HepG2 (cell line): ENCODE results near the gene C2CD2. TPM values are rescaled to one million over a fixed set of nuclear protein-coding genes. Genes with fewer than 3 reads are reported as not detected.

ENCODE experiments used
- ELF1 ChIP-seq: sonication (generic); formaldehyde crosslinking; IDR thresholded peaks from 2 replicates; pipeline ENCODE4 v1.4.0; 2020; ENCODE audit warnings: missing genetic modification reagents
- HNRNPLL ChIP-seq: fragments of 200-400 bp; formaldehyde crosslinking; IDR thresholded peaks from 2 replicates; pipeline ENCODE4 v1.6.1; 2017; ENCODE audit warnings: mild to moderate bottlenecking, low read depth, low read length; ENCODE audit not compliant: poor library complexity, severe bottlenecking
- HOXA7 ChIP-seq: sonication (generic); formaldehyde crosslinking; IDR thresholded peaks from 2 replicates; pipeline ENCODE4 v1.8.1; 2022; ENCODE audit warnings: mild to moderate bottlenecking, missing genetic modification reagents, moderate library complexity
- KDM1A ChIP-seq: IDR thresholded peaks from 2 replicates; pipeline ENCODE4 v1.6.1; 2016; ENCODE audit warnings: missing compliant biosample characterization
- KDM5B ChIP-seq: sonication (generic); formaldehyde crosslinking; IDR thresholded peaks from 2 replicates; pipeline ENCODE4 v1.4.0; 2020; ENCODE audit warnings: missing genetic modification reagents, mild to moderate bottlenecking, borderline replicate concordance
- MTA3 ChIP-seq: sonication (generic); formaldehyde crosslinking; IDR thresholded peaks from 2 replicates; pipeline ENCODE4 v1.4.0; 2020; ENCODE audit warnings: missing genetic modification reagents
- MTF2 ChIP-seq: sonication (generic); formaldehyde crosslinking; IDR thresholded peaks from 2 replicates; pipeline ENCODE4 v1.5.0; 2020; ENCODE audit warnings: missing genetic modification reagents, borderline replicate concordance
- MXI1 ChIP-seq: IDR thresholded peaks from 3 replicates; pipeline ENCODE4 v1.6.1; 2012; ENCODE audit warnings: low read depth, low read length, inconsistent platforms, borderline replicate concordance
- PHB2 ChIP-seq: fragments of 450-650 bp; IDR thresholded peaks from 2 replicates; pipeline ENCODE4 v1.6.1; 2018; ENCODE audit not compliant: partially characterized antibody
- PHF21A ChIP-seq: sonication (generic); formaldehyde crosslinking; IDR thresholded peaks from 2 replicates; pipeline ENCODE4 v1.5.0; 2020; ENCODE audit warnings: mild to moderate bottlenecking, missing genetic modification reagents
- POLR2AphosphoS2 ChIP-seq: IDR thresholded peaks from 2 replicates; pipeline ENCODE4 v1.6.1; 2011; ENCODE audit warnings: low read depth, low read length, improper control_type of control experiment
- SAFB2 ChIP-seq: sonication (generic); formaldehyde crosslinking; IDR thresholded peaks from 2 replicates; pipeline ENCODE4 v1.5.1; 2020; ENCODE audit warnings: missing genetic modification reagents, low read depth, mild to moderate bottlenecking, borderline replicate concordance
- SIX4 ChIP-seq: sonication (generic); formaldehyde crosslinking; IDR thresholded peaks from 2 replicates; pipeline ENCODE4 v1.4.0; 2020; ENCODE audit warnings: missing genetic modification reagents
- SP4 ChIP-seq: sonication (generic); formaldehyde crosslinking; IDR thresholded peaks from 2 replicates; pipeline ENCODE4 v1.8.1; 2023; ENCODE audit warnings: mild to moderate bottlenecking, missing genetic modification reagents
- SRF ChIP-seq: IDR thresholded peaks from 2 replicates; pipeline ENCODE4 v1.6.1; 2011; ENCODE audit warnings: mild to moderate bottlenecking, low read depth, low read length, moderate library complexity
- ZBTB1 ChIP-seq: sonication (generic); formaldehyde crosslinking; IDR thresholded peaks from 2 replicates; pipeline ENCODE4 v1.4.0; 2020; ENCODE audit warnings: missing genetic modification reagents, borderline replicate concordance
- ZBTB7A ChIP-seq: sonication (generic); formaldehyde crosslinking; IDR thresholded peaks from 2 replicates; pipeline ENCODE4 v1.8.0; 2022; ENCODE audit warnings: mild to moderate bottlenecking, missing genetic modification reagents
- ZFP36L1 ChIP-seq: sonication (generic); formaldehyde crosslinking; IDR thresholded peaks from 2 replicates; pipeline ENCODE4 v1.8.0; 2022; ENCODE audit warnings: mild to moderate bottlenecking, missing genetic modification reagents, moderate library complexity
- ZNF138 ChIP-seq: sonication (generic); formaldehyde crosslinking; IDR thresholded peaks from 2 replicates; pipeline ENCODE4 v1.5.0; 2020; ENCODE audit warnings: mild to moderate bottlenecking, low read depth, missing genetic modification reagents
- ZNF225 ChIP-seq: sonication (generic); formaldehyde crosslinking; IDR thresholded peaks from 2 replicates; pipeline ENCODE4 v1.4.0; 2020; ENCODE audit warnings: mild to moderate bottlenecking, missing genetic modification reagents
- ZNF343 ChIP-seq: sonication (generic); formaldehyde crosslinking; IDR thresholded peaks from 2 replicates; pipeline ENCODE4 v1.4.0; 2020; ENCODE audit warnings: mild to moderate bottlenecking, missing genetic modification reagents
- ZNF546 ChIP-seq: sonication (generic); formaldehyde crosslinking; conservative IDR thresholded peaks from 2 replicates; pipeline ENCODE4 v1.8.1; 2023; ENCODE audit warnings: mild to moderate bottlenecking, missing genetic modification reagents
- ZNF547 ChIP-seq: sonication (generic); formaldehyde crosslinking; IDR thresholded peaks from 2 replicates; pipeline ENCODE4 v1.5.1; 2020; ENCODE audit warnings: mild to moderate bottlenecking, missing genetic modification reagents
- ZNF564 ChIP-seq: sonication (generic); formaldehyde crosslinking; IDR thresholded peaks from 2 replicates; pipeline ENCODE4 v1.8.1; 2023; ENCODE audit warnings: mild to moderate bottlenecking, missing genetic modification reagents
- ZNF589 ChIP-seq: sonication (generic); formaldehyde crosslinking; conservative IDR thresholded peaks from 2 replicates; pipeline ENCODE4 v1.8.0; 2022; ENCODE audit warnings: mild to moderate bottlenecking, moderate library complexity, missing genetic modification reagents
- ZNF883 ChIP-seq: sonication (generic); formaldehyde crosslinking; IDR thresholded peaks from 2 replicates; pipeline ENCODE4 v1.5.1; 2020; ENCODE audit warnings: mild to moderate bottlenecking, missing genetic modification reagents; ENCODE audit errors: not compliant biosample characterization
- ZSCAN25 ChIP-seq: sonication (generic); formaldehyde crosslinking; IDR thresholded peaks from 2 replicates; pipeline ENCODE4 v1.8.0; 2022; ENCODE audit warnings: mild to moderate bottlenecking, missing genetic modification reagents
- polyA plus RNA-seq, 8 experiments: library from polyadenylated mRNA; depleted of rRNA in 3 of 8; stranded (reverse) in 7 of 8; unstranded in 1 of 8; fragments of >200 nt; fragmentation: Illumina TruSeq in 4 of 8; extraction: Trizol in 4 of 8; gene quantifications; 2 replicates each; pipeline versions ENCODE4 v1.2.1 to v1.2.3, GENCODE V29; 2011 to 2016; ENCODE audit warnings: low read depth in 4 of 8, missing spikeins in 1 of 8, mixed read lengths in 1 of 8; ENCODE audit not compliant: insufficient read depth in 1 of 8
- total RNA-seq, 5 experiments: library from RNA; depleted of rRNA; stranded (reverse); fragments of >200 nt; fragmentation: Illumina TruSeq; extraction: Trizol; gene quantifications; 2 replicates each; pipeline ENCODE4 v1.2.3, GENCODE V29; 2016; ENCODE audit warnings: low read depth in 1 of 5
- TF ChIP-seq, protein P1 (sequence below): sonication (generic); formaldehyde crosslinking; IDR thresholded peaks from 2 replicates; pipeline ENCODE4 v1.8.0; 2022; ENCODE audit warnings: missing genetic modification reagents, mild to moderate bottlenecking, inconsistent platforms, borderline replicate concordance
- TF ChIP-seq, protein P2 (sequence below): sonication (generic); formaldehyde crosslinking; IDR thresholded peaks from 2 replicates; pipeline ENCODE4 v1.5.0; 2020; ENCODE audit warnings: missing genetic modification reagents
- TF ChIP-seq, protein P3 (sequence below): sonication (generic); formaldehyde crosslinking; IDR thresholded peaks from 2 replicates; pipeline ENCODE4 v1.4.0; 2020; ENCODE audit warnings: mild to moderate bottlenecking, missing genetic modification reagents

The C2CD2 gene
- total and polyA plus RNA-seq, 2 of the 13 experiments (the other 11 are each of a cell fraction or from before 2014, with no cell fraction given): 12.5 to 19.7 TPM

DNA sequence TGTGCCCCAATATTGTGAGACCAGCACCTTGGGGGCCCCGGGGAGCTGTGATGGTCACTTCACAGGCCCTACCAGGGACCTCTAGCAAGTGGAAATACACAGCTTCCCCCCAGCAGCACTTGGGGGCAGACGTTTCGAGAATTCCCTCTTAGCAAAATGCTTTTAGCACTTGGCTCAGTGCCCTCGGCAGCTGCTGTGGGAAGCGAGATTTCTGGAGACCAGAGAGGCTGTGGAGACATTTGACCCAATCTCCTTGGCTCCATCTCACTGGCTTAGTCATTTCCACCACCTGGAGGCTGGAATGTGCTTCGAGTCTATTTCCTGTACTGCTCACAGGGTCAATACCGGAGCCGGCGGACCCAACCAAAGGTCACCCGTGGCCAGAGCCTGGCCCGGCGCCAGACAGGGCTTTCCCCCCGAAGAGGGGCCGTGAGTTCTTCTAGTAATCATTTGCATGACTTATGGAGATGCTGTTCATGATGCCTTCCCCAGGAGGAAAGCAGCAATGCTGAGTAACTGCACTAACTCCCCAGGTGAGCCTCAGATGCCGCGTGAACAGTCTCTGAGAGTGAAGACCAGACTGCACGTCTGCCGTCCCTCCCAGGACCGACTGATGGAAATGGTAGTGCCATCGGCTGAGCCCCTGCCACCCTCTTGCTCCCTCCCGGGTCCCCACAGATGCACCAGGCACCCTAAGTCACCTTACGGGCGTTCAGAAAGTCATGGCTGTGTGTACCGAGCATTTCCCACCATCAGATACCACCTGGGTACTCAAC is 4.4 kb upstream of the C2CD2 start (continued):
- TF ChIP-seq, protein P1, sequence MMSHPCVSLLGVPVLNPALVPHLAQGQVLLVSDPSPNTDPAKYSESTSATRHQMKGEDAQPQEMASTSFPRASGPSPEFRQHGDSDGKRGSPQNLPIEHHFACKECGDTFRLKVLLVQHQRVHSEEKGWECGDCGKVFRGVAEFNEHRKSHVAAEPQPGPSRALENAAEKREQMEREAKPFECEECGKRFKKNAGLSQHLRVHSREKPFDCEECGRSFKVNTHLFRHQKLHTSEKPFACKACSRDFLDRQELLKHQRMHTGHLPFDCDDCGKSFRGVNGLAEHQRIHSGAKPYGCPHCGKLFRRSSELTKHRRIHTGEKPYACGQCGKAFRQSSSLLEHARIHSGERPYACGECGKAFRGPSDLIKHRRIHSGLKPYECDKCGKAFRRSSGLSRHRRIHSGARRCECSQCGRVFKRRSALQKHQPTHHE (CRISPR knock-in tag): no peak
- TF ChIP-seq ZNF343 (CRISPR knock-in tag) (no peak), MTA3 (CRISPR knock-in tag) (no peak), KDM5B (CRISPR knock-in tag) (no peak; the same call in 1 of the 2 replicates), ZNF547 (CRISPR knock-in tag) (no peak), ELF1 (peak; percentile 68), SAFB2 (CRISPR knock-in tag) (no peak), SRF (no peak), HOXA7 (CRISPR knock-in tag) (no peak), ZNF564 (CRISPR knock-in tag) (no peak), KDM1A (CRISPR knock-in tag) (peak; percentile 24; the same call in 1 of the 2 replicates), POLR2AphosphoS2 (no peak), PHF21A (CRISPR knock-in tag) (0 out of 2 replicates have a peak, but pooled peaks have one; percentile 27), ZNF589 (CRISPR knock-in tag) (no peak), ZNF546 (no peak), ZFP36L1 (CRISPR knock-in tag) (no peak), PHB2 (no peak), ZNF225 (CRISPR knock-in tag) (no peak), ZNF883 (CRISPR knock-in tag) (no peak), ZSCAN25 (CRISPR knock-in tag) (no peak), SIX4 (no peak), ZBTB7A (CRISPR knock-in tag) (0 out of 2 replicates have a peak, but pooled peaks have one; percentile 7), MTF2 (CRISPR knock-in tag) (no peak), SP4 (CRISPR knock-in tag) (no peak), ZBTB1 (CRISPR knock-in tag) (no peak), ZNF138 (no peak), MXI1 (no peak), HNRNPLL (no peak)
- TF ChIP-seq, protein P2, sequence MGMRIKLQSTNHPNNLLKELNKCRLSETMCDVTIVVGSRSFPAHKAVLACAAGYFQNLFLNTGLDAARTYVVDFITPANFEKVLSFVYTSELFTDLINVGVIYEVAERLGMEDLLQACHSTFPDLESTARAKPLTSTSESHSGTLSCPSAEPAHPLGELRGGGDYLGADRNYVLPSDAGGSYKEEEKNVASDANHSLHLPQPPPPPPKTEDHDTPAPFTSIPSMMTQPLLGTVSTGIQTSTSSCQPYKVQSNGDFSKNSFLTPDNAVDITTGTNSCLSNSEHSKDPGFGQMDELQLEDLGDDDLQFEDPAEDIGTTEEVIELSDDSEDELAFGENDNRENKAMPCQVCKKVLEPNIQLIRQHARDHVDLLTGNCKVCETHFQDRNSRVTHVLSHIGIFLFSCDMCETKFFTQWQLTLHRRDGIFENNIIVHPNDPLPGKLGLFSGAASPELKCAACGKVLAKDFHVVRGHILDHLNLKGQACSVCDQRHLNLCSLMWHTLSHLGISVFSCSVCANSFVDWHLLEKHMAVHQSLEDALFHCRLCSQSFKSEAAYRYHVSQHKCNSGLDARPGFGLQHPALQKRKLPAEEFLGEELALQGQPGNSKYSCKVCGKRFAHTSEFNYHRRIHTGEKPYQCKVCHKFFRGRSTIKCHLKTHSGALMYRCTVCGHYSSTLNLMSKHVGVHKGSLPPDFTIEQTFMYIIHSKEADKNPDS: no peak
- TF ChIP-seq, protein P3, sequence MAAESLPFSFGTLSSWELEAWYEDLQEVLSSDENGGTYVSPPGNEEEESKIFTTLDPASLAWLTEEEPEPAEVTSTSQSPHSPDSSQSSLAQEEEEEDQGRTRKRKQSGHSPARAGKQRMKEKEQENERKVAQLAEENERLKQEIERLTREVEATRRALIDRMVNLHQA (CRISPR knock-in tag): no peak
